Stimulated activated naive CD4-positive, alpha-beta T cell (primary cell): ENCODE data around the gene RGS6.
A peak's percentile ranks its signal among the peaks of the same experiment; 100 is the strongest.

Experiments used
- DNase-seq, 6 experiments: peaks; one replicate each; lab custom pipeline; 2025; lab: John Stamatoyannopoulos, UW

Gene RGS6

DNA sequence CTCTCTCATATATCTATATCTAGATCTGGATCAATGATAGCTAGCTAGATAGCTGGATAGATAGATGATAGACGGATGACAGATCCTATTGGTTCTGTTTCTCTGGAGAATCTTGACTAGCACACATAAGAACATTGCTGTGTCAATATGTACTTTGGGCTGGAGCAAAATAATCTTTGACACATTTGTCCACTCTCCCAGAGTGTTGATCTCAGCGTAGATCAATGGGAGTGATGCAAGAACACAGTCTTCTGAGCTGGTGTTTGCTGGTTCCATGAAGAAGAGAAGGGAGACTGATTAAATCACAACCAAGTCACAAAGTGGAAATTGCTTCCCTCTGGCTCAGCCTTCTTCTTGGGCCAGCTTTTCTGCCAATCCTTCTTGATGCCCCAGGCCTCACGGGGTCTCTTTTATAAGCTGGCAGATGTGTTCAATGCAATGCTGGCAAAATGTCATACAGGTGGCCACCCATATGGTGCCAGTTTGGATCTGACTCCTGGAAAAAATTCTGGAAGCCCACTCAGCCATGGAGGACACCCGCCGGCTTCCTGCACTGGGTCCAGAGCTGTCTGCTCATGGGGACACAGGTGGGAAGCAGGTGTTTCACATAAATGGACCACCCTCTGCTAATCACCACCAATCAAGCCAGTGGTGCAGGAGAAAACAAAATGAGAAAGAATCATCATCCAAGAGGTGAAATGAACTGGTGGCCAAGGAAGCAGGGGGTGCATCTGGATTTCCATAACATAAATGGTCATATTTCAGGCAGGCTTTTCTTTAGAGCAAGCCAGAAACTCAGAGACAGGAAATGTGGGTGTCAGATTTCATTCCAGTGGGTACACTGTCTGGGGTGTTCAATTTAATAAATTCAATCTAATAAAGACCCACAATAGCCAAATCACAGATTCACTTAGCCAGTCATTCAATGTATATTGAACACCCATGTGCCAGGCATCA lies 651.4 kb downstream of the RGS6 start:
- DNase-seq, result no peak

- no peak for DNase-seq
Measured at GRCh38 chr14:72588521-72588920, 656.3 kb downstream of the RGS6 start.

- DNase-seq, result no peak
Measured at GRCh38 chr14:72589652-72590051, 657.4 kb downstream of the RGS6 start.

GRCh38 chr14:72590577-72590976 lies 658.3 kb downstream of the RGS6 start:
- peak in 3 of 6 experiments; percentile 7 to 16 (median 15) for DNase-seq

GRCh38 chr14:72591391-72591790 lies 659.2 kb downstream of the RGS6 start:
- DNase-seq, result no peak

DNA sequence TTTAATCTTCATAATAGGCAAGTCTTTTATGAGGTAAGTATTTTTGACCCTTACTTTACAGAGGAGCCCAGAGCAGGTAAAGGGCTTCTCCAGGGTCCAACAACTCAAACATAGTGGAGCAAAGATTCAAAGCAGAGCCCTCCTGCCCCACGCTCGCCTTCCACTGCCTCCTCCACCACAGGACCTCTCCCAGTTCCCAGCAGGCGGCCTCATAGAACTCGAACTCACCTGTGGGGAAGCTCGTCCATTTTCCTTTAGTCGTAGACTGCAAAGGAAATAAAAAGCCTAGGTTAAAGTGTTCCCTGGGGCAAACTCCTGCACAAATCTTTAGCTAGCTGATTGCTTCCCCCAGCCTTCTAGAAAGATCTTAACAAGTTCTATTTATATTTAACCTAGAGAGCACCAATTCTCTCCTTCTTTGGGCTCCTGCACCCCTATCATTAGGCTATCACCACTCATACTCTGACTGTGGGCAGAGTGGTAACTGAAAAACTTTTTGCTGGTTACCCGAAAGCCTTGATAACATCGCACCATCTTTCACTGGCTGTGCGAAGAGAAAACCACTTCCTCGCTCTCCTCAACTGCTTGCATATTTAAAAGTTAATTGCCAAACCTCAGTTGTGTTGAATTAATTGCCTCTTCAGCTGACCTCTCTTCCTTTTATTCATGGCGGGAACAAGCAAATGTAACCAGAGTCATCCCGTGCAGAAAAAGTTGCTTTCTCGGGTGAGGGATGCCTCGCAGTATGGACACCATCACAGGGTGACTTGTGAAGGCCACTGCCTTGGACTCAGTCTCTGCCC lies 662.1 kb downstream of the RGS6 start:
- peak in 3 of 6 experiments; percentile 9 to 29 (median 17) for DNase-seq

- DNase-seq, result no peak
Measured at GRCh38 chr14:72595152-72595862, 663.1 kb downstream of the RGS6 start.

DNA sequence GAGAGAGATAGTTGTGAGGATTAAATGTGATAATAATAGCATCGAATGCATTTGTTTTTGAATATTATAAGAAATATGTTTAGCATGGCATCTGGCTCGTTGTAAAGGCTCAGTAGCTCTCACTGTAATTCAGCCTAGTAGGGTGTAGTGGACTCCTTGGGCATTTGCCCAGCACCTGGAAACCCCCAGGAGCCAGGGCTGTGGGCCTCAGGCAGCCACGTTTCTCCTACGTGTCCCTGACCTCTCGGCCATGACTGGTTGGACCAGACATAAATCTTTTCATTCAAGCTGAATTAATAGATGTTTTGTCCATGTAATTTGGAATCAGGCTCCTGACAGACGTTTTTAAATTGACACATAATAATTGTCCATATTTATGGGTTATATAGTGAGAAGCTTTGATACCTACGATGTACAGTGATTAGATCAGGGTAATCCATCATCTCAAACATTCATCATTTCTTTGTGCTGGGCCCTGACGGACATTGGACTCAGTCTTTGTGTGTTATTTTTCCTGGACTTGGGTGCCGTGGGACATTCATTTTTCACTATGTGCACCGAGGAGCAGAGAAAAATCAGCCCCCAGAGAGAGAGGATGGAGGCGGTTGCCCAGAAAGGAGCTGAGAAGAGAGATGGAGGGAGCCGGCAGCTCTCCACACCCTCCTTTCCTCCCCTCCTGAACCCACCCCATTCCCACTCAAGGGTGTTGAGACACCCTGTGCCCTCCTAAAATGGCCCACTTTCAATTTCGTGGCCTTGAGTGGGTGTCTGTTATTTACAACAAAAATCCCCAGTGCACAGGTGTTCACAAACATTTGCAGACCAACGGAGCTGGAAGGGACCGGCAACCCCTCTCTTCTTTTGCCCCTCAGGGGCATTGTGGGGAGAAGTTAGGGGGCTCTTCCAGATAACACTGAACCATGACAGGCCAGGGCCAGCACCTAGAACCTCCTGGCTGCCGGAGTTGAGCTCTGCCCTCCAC lies 665.3 kb downstream of the RGS6 start:
- no peak for DNase-seq

GRCh38 chr14:72598306-72598705 lies 666.1 kb downstream of the RGS6 start:
- no peak for DNase-seq

GRCh38 chr14:72599579-72600470 lies 667.6 kb downstream of the RGS6 start:
- DNase-seq, result no peak

- DNase-seq, result no peak
Measured at GRCh38 chr14:72600551-72601330, 668.5 kb downstream of the RGS6 start.

DNA sequence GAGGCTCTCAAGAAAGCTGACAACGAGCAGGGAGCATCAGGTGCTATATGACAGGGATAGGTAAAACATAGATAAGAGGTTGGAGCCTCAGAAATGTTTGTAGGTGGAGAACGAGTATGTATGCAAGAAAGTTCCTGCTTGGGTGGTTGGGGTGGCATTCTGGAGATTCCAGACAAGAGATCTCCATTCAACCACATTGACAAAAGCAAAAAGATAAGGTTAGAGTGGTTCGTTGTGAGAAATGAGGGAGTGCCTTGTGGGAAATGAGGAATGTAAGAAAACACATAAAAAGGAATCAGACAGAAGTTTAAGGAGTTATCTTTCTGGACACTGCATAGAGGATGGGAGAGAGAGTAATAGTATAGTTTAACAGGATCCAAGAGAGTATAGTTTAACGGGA lies 671.4 kb downstream of the RGS6 start:
- no peak for DNase-seq

- DNase-seq, result no peak
Measured at GRCh38 chr14:72604133-72604532, 671.9 kb downstream of the RGS6 start.

GRCh38 chr14:72605096-72605920 lies 673.1 kb downstream of the RGS6 start:
- DNase-seq, result no peak

- DNase-seq, result no peak
Measured at GRCh38 chr14:72605921-72606220, 673.6 kb downstream of the RGS6 start.

DNA sequence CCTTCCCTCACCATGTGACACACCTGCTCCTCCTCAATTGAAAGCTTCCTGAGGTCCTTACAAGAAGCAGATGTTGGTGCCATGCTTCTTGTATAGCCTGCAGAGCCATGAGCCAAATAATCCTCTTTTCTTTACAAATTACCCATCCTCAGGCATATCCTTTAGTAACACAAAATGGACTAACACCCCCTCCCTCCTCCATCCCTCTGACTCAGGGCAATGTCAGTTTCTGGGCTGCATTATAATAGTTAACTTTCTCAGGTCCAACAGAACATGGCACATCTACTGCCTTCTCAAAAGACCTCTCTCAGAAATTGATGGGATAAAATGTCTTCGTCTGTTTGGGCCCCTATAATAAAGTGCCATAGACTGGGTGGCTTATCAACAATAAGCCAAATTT lies 674.6 kb downstream of the RGS6 start:
- no peak for DNase-seq

DNA sequence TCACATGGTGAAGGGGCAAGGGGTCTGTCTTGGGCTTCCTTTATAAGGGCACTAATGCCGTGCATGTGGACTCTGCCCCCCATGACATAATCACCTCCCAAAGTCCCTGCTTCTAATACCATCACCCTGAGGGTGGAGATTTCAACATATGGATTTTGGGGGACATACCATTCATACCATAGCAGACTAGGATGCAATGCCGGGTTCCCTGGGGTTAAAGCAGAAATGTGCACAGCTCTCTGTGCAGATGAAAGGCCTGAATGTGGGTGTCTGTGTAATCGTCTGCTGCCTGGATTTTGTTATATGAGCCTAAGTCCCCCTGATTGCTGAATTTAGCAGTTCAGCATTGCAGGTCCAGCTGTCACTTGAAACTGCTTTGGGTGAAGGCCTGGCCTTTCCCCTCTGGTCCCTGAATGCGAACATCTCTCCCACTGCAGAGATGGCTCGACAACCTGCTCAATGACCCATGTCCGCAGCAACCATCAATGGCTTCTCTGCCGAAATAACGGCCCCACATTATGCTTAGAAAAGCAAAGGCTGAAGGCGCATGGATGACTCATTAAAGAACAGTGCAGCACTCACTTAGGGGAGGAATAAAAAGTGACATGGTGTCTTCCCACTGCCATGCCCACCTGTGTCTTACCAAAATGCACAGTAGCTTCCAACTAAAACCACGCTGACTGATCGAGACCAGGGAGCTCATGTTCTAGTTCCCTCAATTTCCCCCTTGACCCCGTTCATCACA lies 675.3 kb downstream of the RGS6 start:
- DNase-seq, result no peak
